Activated naive CD4-positive, alpha-beta T cell treated with anti-CD3 and anti-CD28 coated beads, Interleukin-2, amount 50 U/mL, for 72 hours (primary cell): ENCODE results near the gene FBXW4. TPM values are rescaled to one million over a fixed set of nuclear protein-coding genes. Genes with fewer than 3 reads are reported as not detected.

Experiments used
- ATAC-seq, 2 donors: fragments of 150-1000 bp; cut with Tn5 transposase; 2 replicates each; pipeline ENCODE4 v1.10.0; 2021; ENCODE audit warnings: mild to moderate bottlenecking in 2 of 2, moderate library complexity in 2 of 2
- DNase-seq, 2 donors: peaks; one replicate each; pipeline ENCODE4 v3.0.0; 2021 to 2022; ENCODE audit warnings: low spot score in 2 of 2
- H3K27ac Mint-ChIP-seq, 2 donors: one replicate each; pipeline ENCODE4 v1.8.0; 2022; ENCODE audit warnings: mild to moderate bottlenecking in 2 of 2, mixed read lengths in 2 of 2
- H3K36me3 Mint-ChIP-seq, 2 donors: one replicate each; pipeline ENCODE4 v1.8.0; 2022; ENCODE audit warnings: mixed read lengths in 2 of 2
- H3K9me3 Mint-ChIP-seq, 2 donors: one replicate each; pipeline ENCODE4 v1.8.0; 2022; ENCODE audit warnings: mixed read lengths in 2 of 2
- total RNA-seq, 2 donors: library from RNA; stranded (reverse); gene quantifications; one replicate each; pipeline ENCODE4 v1.2.3, GENCODE V29; 2022

The FBXW4 gene
- total RNA-seq, 2 donors from 2014 or later: 35.7 to 40.3 TPM

- no peak overlapping the region for H3K27ac Mint-ChIP-seq
Measured at GRCh38 chr10:101709359-101710058, 14.5 kb upstream of the FBXW4 start.

GRCh38 chr10:101708870-101709269 lies 13.9 kb upstream of the FBXW4 start:
- no peaks in the 10 kb centered on the region for H3K36me3 Mint-ChIP-seq
- H3K9me3 Mint-ChIP-seq: no peaks in the 10 kb centered on the region
- H3K27ac Mint-ChIP-seq: no peak overlapping the region
- DNase-seq (no peak), ATAC-seq (no peak)

More at GRCh38 chr10:101709359-101710058, 14.5 kb upstream of the FBXW4 start:
- DNase-seq (no peak), ATAC-seq (no peak)
- Mint-ChIP-seq H3K36me3 (no peaks in the 10 kb centered on the region), H3K9me3 (no peaks in the 10 kb centered on the region)

DNA sequence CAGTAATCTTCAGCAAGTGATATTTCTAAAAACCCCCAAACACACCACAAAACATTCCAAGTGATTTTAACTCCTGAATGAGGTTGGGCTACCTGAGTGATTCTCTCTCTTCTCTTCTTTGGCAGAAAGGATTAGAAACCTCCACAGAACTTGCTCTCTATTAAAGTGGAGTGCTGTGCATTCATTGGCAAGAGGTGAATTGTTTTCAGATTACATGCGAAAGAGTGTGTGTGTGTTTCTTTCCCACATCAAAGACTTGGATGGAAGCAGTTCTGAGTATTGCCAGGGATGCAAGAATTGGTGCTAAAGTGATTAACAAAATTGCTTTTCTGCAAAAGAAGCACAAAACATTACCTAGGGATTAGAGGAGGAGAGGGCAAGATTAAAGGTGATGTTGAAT lies 13.1 kb upstream of the FBXW4 start:
- Mint-ChIP-seq H3K9me3 (no peaks in the 10 kb centered on the region), H3K27ac (no peak overlapping the region), H3K36me3 (no peaks in the 10 kb centered on the region)
- ATAC-seq (peak in 1 of 2 donors; percentile 77), DNase-seq (no peak)

- Mint-ChIP-seq H3K27ac (no peak overlapping the region), H3K36me3 (no peaks in the 10 kb centered on the region), H3K9me3 (no peaks in the 10 kb centered on the region)
- ATAC-seq (no peak), DNase-seq (no peak)
Measured at GRCh38 chr10:101704331-101704730, 9.4 kb upstream of the FBXW4 start.

GRCh38 chr10:101696632-101697031 lies 1.7 kb upstream of the FBXW4 start:
- no peak overlapping the region for H3K27ac Mint-ChIP-seq
- ATAC-seq: no peak
- H3K36me3 Mint-ChIP-seq: peaks cover 0 to 6% of the 10 kb centered on the region in 2 donors
- no peaks in the 10 kb centered on the region for H3K9me3 Mint-ChIP-seq
- DNase-seq: no peak

- H3K36me3 Mint-ChIP-seq: peaks cover 0 to 6% of the 10 kb centered on the region in 2 donors
- H3K9me3 Mint-ChIP-seq: no peaks in the 10 kb centered on the region
- peak overlapping the region; percentile 9 to 99 for H3K27ac Mint-ChIP-seq
- no peak for DNase-seq
- no peak for ATAC-seq
Measured at GRCh38 chr10:101695404-101695890, 477 bp upstream of the FBXW4 start.

DNA sequence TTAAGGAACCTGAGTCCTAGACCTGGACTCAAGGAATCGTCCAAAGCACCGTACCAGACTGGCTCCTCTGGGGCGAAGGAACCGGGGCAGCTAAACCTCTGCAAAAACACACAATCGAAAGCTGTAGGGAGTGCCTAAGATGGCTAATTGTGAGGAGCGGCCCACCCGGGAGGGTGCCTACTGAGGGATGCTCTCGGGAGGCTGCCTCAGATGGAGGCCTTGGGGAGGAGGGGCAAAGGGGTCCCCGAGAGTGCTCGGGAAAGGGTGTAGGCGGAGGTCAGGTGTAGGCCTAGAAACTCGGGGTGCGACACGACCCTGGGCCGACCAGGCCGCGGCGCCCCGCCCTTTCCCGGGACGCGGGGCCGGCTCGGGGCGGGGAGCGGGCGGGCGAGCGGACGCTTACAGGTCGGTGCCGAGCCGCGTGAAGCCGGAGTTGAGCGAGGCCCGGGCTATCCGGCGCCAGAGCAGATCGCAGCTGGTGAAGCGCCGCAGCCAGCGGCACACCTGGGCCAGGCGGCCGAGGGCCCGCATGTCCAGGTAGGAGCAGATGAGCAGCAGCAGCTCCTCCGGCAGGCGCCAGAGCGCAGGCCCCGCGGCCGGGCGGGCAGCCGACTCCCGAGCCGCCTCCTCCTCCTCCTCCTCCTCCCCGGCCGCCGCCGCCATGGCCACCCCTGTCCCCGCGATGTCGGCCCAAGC lies 844 bp downstream of the FBXW4 start:
- DNase-seq (peak; percentile 78), ATAC-seq (peak; percentile 73 to 79)
- Mint-ChIP-seq H3K36me3 (peaks cover 0 to 6% of the 10 kb centered on the region in 2 donors), H3K27ac (peak overlapping the region; percentile 99), H3K9me3 (no peaks in the 10 kb centered on the region)

GRCh38 chr10:101693651-101693977 lies 1.4 kb downstream of the FBXW4 start:
- peak in 1 of 2 donors; percentile 33 for DNase-seq
- H3K9me3 Mint-ChIP-seq: no peaks in the 10 kb centered on the region

GRCh38 chr10:101691081-101691480 lies 3.9 kb downstream of the FBXW4 start:
- Mint-ChIP-seq H3K27ac (no peak overlapping the region), H3K9me3 (no peaks in the 10 kb centered on the region), H3K36me3 (peaks cover 6 to 9% of the 10 kb centered on the region in 2 donors)
- DNase-seq (no peak), ATAC-seq (no peak)

More at GRCh38 chr10:101693651-101693977, 1.4 kb downstream of the FBXW4 start:
- Mint-ChIP-seq H3K36me3 (peaks cover 0 to 6% of the 10 kb centered on the region in 2 donors), H3K27ac (peak overlapping the region; percentile 98 to 99)
- peak; percentile 32 to 39 for ATAC-seq

- no peak for DNase-seq
- no peak overlapping the region for H3K27ac Mint-ChIP-seq
- H3K36me3 Mint-ChIP-seq: peaks cover 6 to 9% of the 10 kb centered on the region in 2 donors
- ATAC-seq: no peak
- no peaks in the 10 kb centered on the region for H3K9me3 Mint-ChIP-seq
Measured at GRCh38 chr10:101690461-101690860, 4.5 kb downstream of the FBXW4 start.

- Mint-ChIP-seq H3K9me3 (no peaks in the 10 kb centered on the region), H3K36me3 (peaks cover 0 to 15% of the 10 kb centered on the region in 2 donors), H3K27ac (no peak overlapping the region)
- DNase-seq: no peak
- no peak for ATAC-seq
Measured at GRCh38 chr10:101687071-101687658, 7.8 kb downstream of the FBXW4 start.

DNA sequence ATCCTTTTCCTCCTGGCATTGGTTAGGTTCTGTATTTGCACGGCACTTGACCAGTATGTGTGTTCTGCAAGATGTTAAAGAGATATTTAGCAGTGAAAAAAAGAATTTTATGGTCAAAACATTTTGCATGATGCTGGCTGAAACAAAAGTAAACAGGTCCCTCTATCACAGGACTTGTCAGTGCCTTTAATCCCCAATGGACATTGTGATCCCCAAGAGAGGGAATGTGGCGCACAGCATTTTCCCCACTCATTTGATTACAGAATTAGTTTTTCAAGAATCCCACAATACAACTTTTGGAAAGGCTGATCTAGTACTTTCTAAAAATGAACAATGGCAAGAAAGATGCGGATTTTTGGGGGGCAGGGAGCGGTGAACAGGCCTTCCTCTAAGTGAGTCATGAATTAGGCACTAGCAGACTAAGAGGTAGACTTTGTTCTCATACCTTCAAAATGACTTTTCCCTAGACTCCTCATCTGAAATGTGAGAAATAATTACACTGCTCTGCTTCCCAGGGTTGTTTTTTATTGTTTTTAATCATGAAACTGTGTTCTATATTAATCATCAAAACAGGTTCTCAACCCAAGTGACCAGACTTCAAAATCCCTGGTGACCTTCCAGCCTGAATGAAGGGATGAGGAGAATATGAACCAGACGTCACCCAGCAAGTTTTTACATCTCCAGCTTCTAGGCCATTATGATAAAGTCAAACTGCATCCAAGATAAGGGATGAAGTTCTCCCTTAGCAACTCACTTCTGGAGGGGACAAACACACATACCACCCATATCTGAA lies 8.6 kb downstream of the FBXW4 start:
- no peak for ATAC-seq
- Mint-ChIP-seq H3K9me3 (no peaks in the 10 kb centered on the region), H3K36me3 (peaks cover 0 to 15% of the 10 kb centered on the region in 2 donors), H3K27ac (no peak overlapping the region)
- DNase-seq: no peak

GRCh38 chr10:101684782-101685181 lies 10.2 kb downstream of the FBXW4 start:
- ATAC-seq (no peak), DNase-seq (no peak)
- Mint-ChIP-seq H3K27ac (no peak overlapping the region), H3K9me3 (no peaks in the 10 kb centered on the region), H3K36me3 (peaks cover 0 to 15% of the 10 kb centered on the region in 2 donors)

DNA sequence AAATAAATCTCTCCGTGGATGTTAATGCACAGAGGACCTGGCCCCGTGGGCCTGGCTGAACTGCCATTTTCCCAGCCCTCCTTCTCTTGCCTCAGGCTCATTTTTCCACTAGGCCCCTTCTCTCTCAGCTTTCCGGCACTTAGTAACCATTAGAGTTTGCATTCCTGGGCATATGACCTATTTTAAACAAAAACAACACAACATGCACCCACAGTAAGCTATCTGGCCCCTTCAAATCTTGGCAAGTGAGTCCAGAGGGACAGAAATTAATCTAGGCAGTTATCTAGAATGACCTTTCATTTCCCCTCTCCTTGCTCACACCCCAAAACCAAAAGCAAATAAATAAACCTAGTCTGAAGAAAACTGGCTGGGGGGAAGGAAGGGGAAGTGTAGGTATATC lies 11.7 kb downstream of the FBXW4 start:
- Mint-ChIP-seq H3K36me3 (peaks cover 0 to 14% of the 10 kb centered on the region in 2 donors), H3K9me3 (no peaks in the 10 kb centered on the region), H3K27ac (no peak overlapping the region)
- no peak for ATAC-seq
- DNase-seq: no peak

GRCh38 chr10:101682172-101682825 lies 12.7 kb downstream of the FBXW4 start:
- no peak overlapping the region for H3K27ac Mint-ChIP-seq
- ATAC-seq: no peak
- H3K36me3 Mint-ChIP-seq: peaks cover 6 to 7% of the 10 kb centered on the region in 2 donors
- peaks cover 0 to 2% of the 10 kb centered on the region in 2 donors for H3K9me3 Mint-ChIP-seq
- no peak for DNase-seq

DNA sequence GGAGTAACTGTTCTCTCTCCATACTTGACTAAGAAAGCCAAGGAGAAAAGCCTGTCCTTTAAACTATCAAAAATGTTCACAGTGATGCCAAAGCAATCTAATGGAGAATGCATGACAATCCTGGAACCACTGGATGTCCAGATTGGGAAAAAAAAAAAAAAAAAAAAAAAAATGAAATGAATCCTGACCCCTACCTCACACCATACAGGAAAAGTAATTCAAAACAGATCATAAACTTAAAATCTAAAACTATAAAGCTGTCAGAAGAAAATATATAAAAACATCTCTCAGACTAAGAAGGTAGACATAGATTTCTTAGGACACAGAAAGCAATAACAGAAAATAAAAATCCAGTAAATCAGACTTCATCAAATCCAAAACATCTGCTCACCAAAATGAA lies 18.4 kb downstream of the FBXW4 start:
- DNase-seq (no peak), ATAC-seq (no peak)
- H3K27ac Mint-ChIP-seq: no peak overlapping the region
- H3K36me3 Mint-ChIP-seq: peaks cover 18 to 21% of the 10 kb centered on the region in 2 donors
- peaks cover 0 to 6% of the 10 kb centered on the region in 2 donors for H3K9me3 Mint-ChIP-seq
